GM06990 (cell line): ENCODE data around the gene IPPK.

Experiments
- DNase-seq: peaks from one replicate; pipeline ENCODE4 v3.0.0-alpha.2; 2011; ENCODE audit not compliant: insufficient read length; ENCODE audit errors: extremely low read depth
- H3K27me3 ChIP-seq: replicated peaks from 2 replicates; pipeline ENCODE4 v1.6.0; 2011; ENCODE audit warnings: low read length; ENCODE audit not compliant: control insufficient read depth, insufficient read depth
- H3K36me3 ChIP-seq: 2 replicates; pipeline ENCODE4 v1.5.1; 2011; ENCODE audit warnings: low read length; ENCODE audit not compliant: control insufficient read depth, insufficient read depth
- H3K4me3 ChIP-seq: replicated peaks from 2 replicates; pipeline ENCODE4 v1.5.1; 2011; ENCODE audit warnings: low read depth, mild to moderate bottlenecking, control low read depth, low read length
- TF ChIP-seq, protein P1 (sequence below): IDR thresholded peaks from 2 replicates; pipeline ENCODE4 v1.5.1; 2011; ENCODE audit warnings: low read length, control low read depth, mild to moderate bottlenecking, inconsistent platforms; ENCODE audit not compliant: insufficient read depth, poor library complexity, severe bottlenecking

The IPPK gene

DNA sequence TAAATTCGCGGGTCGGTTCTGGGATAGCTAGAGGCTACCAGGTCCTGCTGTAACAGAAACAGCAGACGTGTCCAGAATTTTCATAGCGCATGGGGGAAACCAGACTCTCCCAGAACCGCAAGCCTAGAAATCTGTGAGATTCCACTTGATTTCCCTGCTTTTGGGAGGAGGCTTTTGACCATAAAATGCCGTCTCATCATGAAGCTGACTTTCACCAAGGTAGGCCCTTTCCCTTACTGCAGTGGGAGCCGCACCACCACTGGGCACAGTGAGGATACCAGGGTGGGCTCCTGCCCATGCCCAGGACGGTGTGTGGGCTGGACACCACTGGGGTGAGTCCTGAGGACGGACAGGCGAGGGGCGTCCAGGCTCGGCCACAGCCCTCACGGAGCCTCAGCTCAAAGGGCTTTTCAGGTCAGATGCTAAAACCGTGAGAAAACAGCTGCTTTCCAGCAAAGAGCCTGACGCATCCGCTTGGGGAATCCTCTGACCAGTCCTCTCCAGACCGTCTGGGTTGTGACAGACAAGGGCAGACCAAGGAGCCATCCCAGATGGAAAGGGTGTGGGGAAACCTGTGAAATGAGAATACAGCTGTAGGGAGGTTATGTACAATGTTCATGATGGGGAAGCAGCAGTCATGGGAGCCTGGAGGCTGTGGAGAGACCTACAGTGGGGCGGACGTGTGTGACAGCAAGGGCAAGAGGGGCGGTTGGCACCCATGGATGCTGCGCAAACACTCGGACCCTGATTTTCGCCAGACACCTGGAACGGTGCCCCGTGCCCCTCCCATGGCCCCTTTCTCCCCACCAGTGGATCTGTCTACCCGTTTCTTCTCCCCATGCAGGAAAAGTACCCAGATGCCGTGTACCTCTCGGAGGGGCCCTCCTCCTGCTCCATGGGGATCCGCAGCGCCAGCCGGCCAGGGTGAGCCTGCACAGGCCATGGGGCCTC, 59.2 kb downstream of the IPPK start:
- no peak overlapping the region for H3K4me3 ChIP-seq
- no peak for DNase-seq
- no peaks in the 10 kb centered on the region for H3K27me3 ChIP-seq
- TF ChIP-seq, protein P1, sequence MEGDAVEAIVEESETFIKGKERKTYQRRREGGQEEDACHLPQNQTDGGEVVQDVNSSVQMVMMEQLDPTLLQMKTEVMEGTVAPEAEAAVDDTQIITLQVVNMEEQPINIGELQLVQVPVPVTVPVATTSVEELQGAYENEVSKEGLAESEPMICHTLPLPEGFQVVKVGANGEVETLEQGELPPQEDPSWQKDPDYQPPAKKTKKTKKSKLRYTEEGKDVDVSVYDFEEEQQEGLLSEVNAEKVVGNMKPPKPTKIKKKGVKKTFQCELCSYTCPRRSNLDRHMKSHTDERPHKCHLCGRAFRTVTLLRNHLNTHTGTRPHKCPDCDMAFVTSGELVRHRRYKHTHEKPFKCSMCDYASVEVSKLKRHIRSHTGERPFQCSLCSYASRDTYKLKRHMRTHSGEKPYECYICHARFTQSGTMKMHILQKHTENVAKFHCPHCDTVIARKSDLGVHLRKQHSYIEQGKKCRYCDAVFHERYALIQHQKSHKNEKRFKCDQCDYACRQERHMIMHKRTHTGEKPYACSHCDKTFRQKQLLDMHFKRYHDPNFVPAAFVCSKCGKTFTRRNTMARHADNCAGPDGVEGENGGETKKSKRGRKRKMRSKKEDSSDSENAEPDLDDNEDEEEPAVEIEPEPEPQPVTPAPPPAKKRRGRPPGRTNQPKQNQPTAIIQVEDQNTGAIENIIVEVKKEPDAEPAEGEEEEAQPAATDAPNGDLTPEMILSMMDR = no peak
- H3K36me3 ChIP-seq = peaks cover 15% of the 10 kb centered on the region

DNA sequence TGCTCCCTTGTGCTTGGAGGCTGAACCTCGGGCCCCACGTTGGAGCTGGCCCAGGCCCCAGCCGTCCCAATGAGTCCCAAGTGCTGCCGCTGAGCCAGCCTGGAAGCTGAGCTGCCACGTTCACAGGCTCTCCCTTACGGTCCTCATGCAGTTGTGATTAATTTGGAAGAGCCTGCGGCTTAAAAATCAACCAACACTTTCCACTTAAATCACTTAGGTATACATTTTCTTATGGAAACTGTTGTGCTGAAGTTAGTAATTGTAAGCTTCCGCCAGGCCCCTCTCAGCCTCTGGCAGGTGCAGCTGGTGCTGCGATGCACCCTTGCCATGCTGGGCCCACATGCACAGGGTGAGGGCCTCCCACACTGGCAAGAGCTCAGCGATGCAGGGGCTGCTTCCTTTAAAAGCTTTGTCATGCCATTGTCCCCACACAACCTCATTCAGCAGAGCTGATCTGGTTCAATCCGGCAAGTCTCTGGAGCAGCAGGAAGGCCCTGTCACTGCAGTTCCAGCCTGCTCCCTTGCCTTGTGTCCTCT, 61.0 kb downstream of the IPPK start:
- no peak for DNase-seq

DNA sequence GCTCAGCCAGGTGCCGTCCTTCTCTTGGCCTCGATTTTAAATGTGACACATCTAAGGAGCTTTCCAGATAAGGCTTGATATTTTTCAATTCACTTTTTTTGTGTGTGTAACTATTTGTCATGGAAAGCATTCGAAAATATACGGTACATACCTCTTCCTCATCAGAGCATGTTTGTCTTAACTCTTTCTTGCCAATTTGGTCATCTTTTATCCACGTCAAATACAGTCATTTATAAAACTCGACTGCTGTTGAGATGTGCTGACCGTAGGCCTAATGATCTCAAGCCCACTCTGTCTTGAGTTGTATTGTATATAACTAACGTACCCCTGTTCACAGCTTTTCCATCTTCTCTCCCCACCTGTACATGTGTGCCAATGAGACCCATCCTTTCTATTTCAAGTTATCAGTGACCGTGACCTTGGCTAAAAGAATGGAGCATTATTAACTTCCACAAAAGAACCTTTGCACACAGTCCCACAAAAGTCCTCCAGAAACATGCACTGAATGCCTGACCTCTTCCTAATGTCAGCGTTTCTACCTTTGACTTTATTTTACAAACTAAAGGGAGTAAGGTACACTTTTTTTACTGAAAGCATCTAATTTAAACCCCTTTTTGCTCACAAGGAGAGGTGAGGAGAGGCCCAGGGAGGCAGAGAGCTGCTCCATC, 61.6 kb downstream of the IPPK start:
- H3K4me3 ChIP-seq = no peak overlapping the region
- H3K27me3 ChIP-seq = no peaks in the 10 kb centered on the region
- DNase-seq = no peak
- TF ChIP-seq, protein P1 = no peak
- H3K36me3 ChIP-seq = peaks cover 9% of the 10 kb centered on the region

More for the DNA sequence above, 61.0 kb downstream of the IPPK start:
- H3K4me3 ChIP-seq = no peak overlapping the region
- TF ChIP-seq, protein P1 = no peak
- H3K27me3 ChIP-seq = no peaks in the 10 kb centered on the region
- peaks cover 11% of the 10 kb centered on the region for H3K36me3 ChIP-seq

DNA sequence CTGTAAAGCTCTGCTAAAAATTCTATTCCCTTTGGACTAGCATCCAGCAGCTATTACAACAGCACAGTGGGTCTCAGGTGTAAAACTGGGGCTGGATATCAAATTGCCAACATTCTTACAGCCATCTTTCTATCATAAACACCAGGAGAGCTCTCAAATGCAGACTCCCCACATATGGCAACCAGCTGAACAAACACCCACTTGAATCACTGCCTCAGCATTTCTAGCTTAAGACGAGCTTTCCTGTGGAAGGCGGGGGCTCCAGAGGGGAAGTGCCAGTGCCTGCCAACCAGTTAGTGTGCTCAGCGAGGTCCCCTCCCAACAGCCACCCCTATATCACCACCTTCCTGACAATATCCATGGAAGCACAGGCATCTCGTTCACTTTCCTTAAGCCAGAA, 62.2 kb downstream of the IPPK start:
- no peaks in the 10 kb centered on the region for H3K27me3 ChIP-seq
- H3K4me3 ChIP-seq = no peak overlapping the region
- peaks cover 6% of the 10 kb centered on the region for H3K36me3 ChIP-seq
- TF ChIP-seq, protein P1 = no peak
- DNase-seq = no peak

DNA sequence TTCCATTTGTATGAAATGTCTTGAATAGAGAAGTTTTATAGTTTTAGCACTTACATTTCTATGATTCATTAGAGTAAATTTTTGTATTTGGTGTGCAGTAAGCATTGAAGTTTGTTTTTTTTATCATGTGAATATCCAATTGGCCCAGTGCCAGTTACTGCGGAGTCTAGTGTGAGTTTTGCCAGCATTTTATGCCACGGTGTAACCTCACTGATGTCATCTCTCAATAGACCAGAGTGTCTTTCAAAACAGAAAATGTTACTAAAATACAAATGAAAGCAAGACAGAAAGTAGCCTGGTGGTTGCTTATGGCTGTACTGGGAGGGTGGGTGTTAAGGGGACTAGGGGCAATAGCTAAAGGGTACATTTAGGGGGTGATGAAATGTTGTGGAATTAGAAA, 62.8 kb downstream of the IPPK start:
- Histone ChIP-seq H3K36me3 (peaks cover 6% of the 10 kb centered on the region), H3K27me3 (no peaks in the 10 kb centered on the region), H3K4me3 (no peak overlapping the region)
- DNase-seq = no peak
- TF ChIP-seq, protein P1 = no peak
